Vein endothelial cell (primary cell): ENCODE results near the gene AMIGO3. TPM values are rescaled to one million over a fixed set of nuclear protein-coding genes. Genes with fewer than 3 reads are reported as not detected.

Source experiments
- small RNA-seq: library from RNA; depleted of rRNA; stranded (forward); fragments of <200 nt; gene quantifications from one replicate; pipeline ENCODE3, GENCODE V24; 2012
- total RNA-seq: library from RNA; depleted of rRNA; stranded (reverse); fragments of >200 nt; gene quantifications from 2 replicates; pipeline ENCODE4 v1.2.3, GENCODE V29; 2012

Gene AMIGO3
- total RNA-seq = 0.76 and 0.98 TPM in 2 replicates

DNA sequence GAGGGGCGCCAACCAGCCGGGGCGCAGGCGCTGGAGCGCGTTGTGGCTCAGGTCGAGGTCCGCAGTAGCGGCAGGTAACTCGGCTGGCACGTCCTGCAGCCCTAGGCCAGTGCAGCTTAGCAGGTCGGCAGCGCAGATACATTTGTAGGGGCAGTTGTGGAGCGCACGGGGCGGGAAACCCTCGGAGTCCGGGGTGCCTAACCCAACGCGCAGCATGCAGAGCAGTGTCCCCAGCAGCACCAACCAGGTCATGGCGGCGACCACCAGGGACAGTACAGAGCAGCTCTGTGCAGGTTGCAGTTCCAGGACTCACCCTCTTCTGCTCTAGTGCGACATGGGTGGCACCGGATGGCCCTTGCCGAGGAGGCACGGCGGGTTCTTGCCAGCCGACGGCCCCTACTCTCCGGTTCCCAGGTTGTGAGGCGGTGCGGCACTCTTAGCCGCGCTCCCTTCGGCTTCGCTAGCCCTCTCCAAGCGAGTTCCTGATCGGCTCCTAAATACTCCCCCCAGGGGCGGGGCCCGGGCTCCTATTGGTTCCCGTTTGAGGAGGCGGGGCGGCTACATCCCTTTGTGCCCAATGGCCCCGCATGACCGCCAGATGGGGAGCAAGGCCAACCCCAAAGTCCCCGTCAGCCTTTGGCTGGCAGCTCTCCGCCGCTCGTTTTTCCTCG lies at the start of gene AMIGO3:
AMIGO3 (minus strand) TSS at position 471 of the 671 bp plus-strand sequence; CDS start at position 252, 219 bp downstream.

GRCh38 chr3:49723628-49724551 lies 4.4 kb upstream of the AMIGO3 start, which contains the start of gene GMPPB:
Gene GMPPB, minus strand, starts transcription at chr3:49723951. Its CDS starts 225 bp downstream, at chr3:49723726.

GRCh38 chr3:49689046-49689907 lies 30.2 kb downstream of the AMIGO3 start, which contains the start of the genes MST1 and RNF123:
Gene MST1, minus strand, starts transcription at chr3:49689474. Its CDS starts 783 bp downstream, at chr3:49688691.
Gene RNF123, plus strand, starts transcription at chr3:49689557. Its CDS starts 1,609 bp downstream, at chr3:49691166.

DNA sequence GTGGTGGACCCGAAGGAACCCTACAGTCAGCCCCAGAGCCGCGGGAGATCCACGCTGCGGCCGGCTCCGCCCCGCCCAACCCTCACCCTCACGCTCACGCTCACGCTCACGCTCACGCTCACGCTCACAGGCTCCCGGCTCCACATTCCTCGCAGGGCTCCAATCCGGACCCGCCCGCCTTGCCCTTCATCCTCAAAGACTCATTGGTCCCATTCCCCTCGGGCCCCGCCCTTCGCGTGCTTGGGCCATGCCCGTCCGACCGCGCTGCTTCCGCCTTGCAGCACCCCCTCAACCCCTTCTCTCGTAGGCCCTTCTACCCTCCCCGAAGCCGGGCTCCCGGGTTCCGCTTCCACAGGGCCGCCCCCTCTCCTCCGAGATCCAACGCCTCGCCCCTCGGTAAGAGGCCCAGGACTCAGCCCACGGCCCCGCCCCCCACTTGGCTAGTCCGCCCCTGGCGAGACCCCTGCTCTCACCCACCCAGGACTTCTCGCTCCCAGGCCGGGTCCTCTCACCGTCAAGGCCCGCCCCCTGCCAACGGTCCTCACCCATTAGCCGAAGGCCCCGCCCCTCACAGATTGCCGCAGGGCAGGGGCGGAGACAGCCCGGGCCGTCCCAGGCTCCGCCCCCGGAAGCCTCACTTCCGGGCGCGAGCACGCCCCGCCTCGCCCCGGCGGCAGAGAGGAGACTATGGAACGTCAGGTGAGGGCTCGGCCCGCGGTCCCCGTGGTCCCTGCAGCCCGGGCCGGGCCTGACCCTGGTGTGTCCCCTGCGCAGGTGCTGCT lies 45.6 kb downstream of the AMIGO3 start, which contains the start of gene APEH:
APEH (plus strand) TSS at position 637 of the 782 bp plus-strand sequence; CDS start at position 688, 51 bp downstream.

Small RNAs within 50 kb of the gene (small RNA-seq; reads per million reads assigned to genes)
- gene AMIGO3 = not detected
- not detected for gene COX6CP14

Other genes with a start within 250 kb of the AMIGO3 start
- 57.5 and 68.9 TPM in 2 replicates for gene DAG1, start 249.4 kb downstream of the AMIGO3 start, total RNA-seq
- 0.19 and 0.65 TPM in 2 replicates for gene BSN, start 165.2 kb downstream of the AMIGO3 start, total RNA-seq
- gene APEH, start 45.3 kb downstream of the AMIGO3 start, total RNA-seq = 75.8 and 78.4 TPM in 2 replicates
- gene MST1, start 30.2 kb downstream of the AMIGO3 start, total RNA-seq = 2.6 and 3.9 TPM in 2 replicates
- gene RNF123, start 30.1 kb downstream of the AMIGO3 start, total RNA-seq = 29.5 and 35.9 TPM in 2 replicates
- gene GMPPB, start 4.3 kb upstream of the AMIGO3 start, total RNA-seq = 33.6 and 40.0 TPM in 2 replicates
- 60.8 and 67.4 TPM in 2 replicates for gene IP6K1, start 66.9 kb upstream of the AMIGO3 start, total RNA-seq
- not detected in 2 replicates for gene CDHR4, start 80.2 kb upstream of the AMIGO3 start, total RNA-seq
- gene INKA1, start 83.6 kb upstream of the AMIGO3 start, total RNA-seq = 9.6 and 15.4 TPM in 2 replicates
- 18.6 and 38.9 TPM in 2 replicates for gene UBA7, start 94.3 kb upstream of the AMIGO3 start, total RNA-seq
- 3.6 and 5.5 TPM in 2 replicates for gene TRAIP, start 136.9 kb upstream of the AMIGO3 start, total RNA-seq
- not detected in 2 replicates for gene CAMKV, start 150.2 kb upstream of the AMIGO3 start, total RNA-seq
- 0.29 and 0.33 TPM in 2 replicates for gene MST1R, start 184.2 kb upstream of the AMIGO3 start, total RNA-seq
- gene MON1A, start 210.1 kb upstream of the AMIGO3 start, total RNA-seq = 16.7 and 19.3 TPM in 2 replicates
- 46.1 and 58.1 TPM in 2 replicates for gene RBM6, start 220.5 kb upstream of the AMIGO3 start, total RNA-seq